ENCODE data around the gene LGALS4.

DNA sequence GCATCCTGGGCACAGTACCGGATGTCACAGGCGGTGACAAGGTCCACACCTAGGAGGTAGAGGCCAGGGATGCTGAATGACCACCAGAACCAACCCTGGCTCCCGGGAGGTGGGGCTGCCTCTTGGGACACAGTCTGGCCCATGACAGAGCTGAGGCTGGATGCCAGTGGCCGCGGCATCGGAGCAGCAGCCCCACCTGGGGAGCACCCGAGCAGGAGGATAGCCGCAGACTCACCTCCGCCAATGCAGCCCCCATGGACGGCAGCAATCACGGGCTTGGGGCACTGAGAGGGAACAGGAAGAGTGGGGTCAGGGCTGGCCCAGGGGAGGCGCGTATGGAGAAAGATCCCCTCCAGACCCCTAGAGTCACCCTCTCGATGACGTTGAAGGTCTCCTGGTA, 4.3 kb upstream of the LGALS4 start:
- no peak for TF ChIP-seq FOXK2 (IDR thresholded peaks at IDR 0.05)
- no peak for TF ChIP-seq SP1 (IDR thresholded peaks at IDR 0.05)
- no peak for TF ChIP-seq SUZ12 (IDR thresholded peaks at IDR 0.05)
- TF ChIP-seq FOXA1 (IDR thresholded peaks at IDR 0.05) = no peak
